ENCODE data around the gene MAP3K21.

- TF ChIP-seq CTCF (IDR thresholded peaks at IDR 0.05) (no peak), POLR2A (IDR thresholded peaks at IDR 0.05) (no peak)
Measured at GRCh38 chr1:233349137-233349536, 21.6 kb downstream of the MAP3K21 start.

Measured in right lobe of liver (tissue), 4 donors.